Right lobe of liver (tissue), 4 donors: ENCODE measurements around the gene POLN.

Experiments
- CTCF ChIP-seq, 4 donors: fragments of 200-600 bp in 3 of 4; fragments of 450-650 bp in 1 of 4; IDR thresholded peaks; one replicate each; pipeline versions ENCODE4 v1.5.1 to v1.8.0; 2016 to 2022; ENCODE audit warnings: antibody characterized with exemption in 4 of 4, mild to moderate bottlenecking in 2 of 4
- POLR2A ChIP-seq: fragments of 450-650 bp; IDR thresholded peaks from one replicate; pipeline ENCODE4 v1.6.1; 2017; ENCODE audit warnings: antibody characterized with exemption, mild to moderate bottlenecking
- donor health status: DM: no; HTN: no; CAD: no.
- donor health status: DM: no; HTN: no; CAD: no.
- donor health status: DM: no; HTN: yes; CAD: no.

GRCh38 chr4:2284934-2285612 lies 43.2 kb upstream of the POLN start:
- TF ChIP-seq CTCF (IDR thresholded peaks at IDR 0.05) (no peak), POLR2A (no peak)
